IMR-90 (cell line): Measurements from ENCODE around the gene FMN2. TPM values are rescaled to one million over a fixed set of nuclear protein-coding genes. Genes with fewer than 3 reads are reported as not detected.

ENCODE experiments used
- ATAC-seq: fragments of 200-7000 bp; cut with Tn5 transposase; 2 replicates; pipeline ENCODE4 v1.9.1; 2020; ENCODE audit warnings: low read depth, mild to moderate bottlenecking, moderate library complexity
- BruUV-seq: library from RNA; stranded (reverse); fragments of 400-500 nt; replicated peaks from 2 replicates; lab custom pipeline; 2021; lab: Mats Ljungman, UMichigan
- CTCF ChIA-PET: fragments of 300-600 bp; formaldehyde crosslinking; extraction: SDS; loops from one replicate; lab custom pipeline; 2021; ENCODE audit warnings: antibody characterized with exemption; lab: Yijun Ruan, JAX
- POLR2A ChIA-PET: fragments of 300-600 bp; sonication (Branson Sonifier 250); formaldehyde crosslinking; loops from one replicate; lab custom pipeline; 2022; ENCODE audit warnings: antibody characterized with exemption; ENCODE audit not compliant: unreplicated experiment; lab: Charles Lee
- DNase-seq: peaks from one replicate; pipeline ENCODE4 v3.0.0; 2013
- H2AFZ ChIP-seq: replicated peaks from 2 replicates; pipeline ENCODE3; 2013; ENCODE audit warnings: low read length, mild to moderate bottlenecking; ENCODE audit not compliant: poor library complexity
- H2AK5ac ChIP-seq: 2 replicates; pipeline ENCODE4 v1.6.1; 2013; ENCODE audit warnings: low read depth, low read length, inconsistent platforms
- H2AK9ac ChIP-seq: replicated peaks from 2 replicates; pipeline ENCODE3; 2013; ENCODE audit warnings: mild to moderate bottlenecking, low read depth, low read length, moderate library complexity; ENCODE audit not compliant: poor library complexity
- H2BK120ac ChIP-seq: 2 replicates; pipeline ENCODE4 v1.6.1; 2013; ENCODE audit warnings: low read depth, low read length, inconsistent platforms
- H2BK15ac ChIP-seq: 3 replicates; pipeline ENCODE4 v1.6.1; 2013; ENCODE audit warnings: low read depth, low read length, inconsistent platforms
- H2BK20ac ChIP-seq: 2 replicates; pipeline ENCODE4 v1.6.1; 2013; ENCODE audit warnings: low read depth, mild to moderate bottlenecking, inconsistent platforms, low read length, moderate library complexity
- H2BK5ac ChIP-seq: 2 replicates; pipeline ENCODE4 v1.6.1; 2013; ENCODE audit warnings: mild to moderate bottlenecking, low read depth, low read length, inconsistent platforms; ENCODE audit not compliant: poor library complexity, severe bottlenecking
- H3K14ac ChIP-seq: replicated peaks from 2 replicates; pipeline ENCODE4 v1.6.1; 2013; ENCODE audit warnings: low read depth, low read length, inconsistent platforms
- H3K18ac ChIP-seq: 2 replicates; pipeline ENCODE4 v1.6.1; 2013; ENCODE audit warnings: low read depth, low read length, control low read depth
- H3K23ac ChIP-seq: 2 replicates; pipeline ENCODE4 v1.6.1; 2013; ENCODE audit warnings: low read depth, low read length, inconsistent platforms
- H3K27ac ChIP-seq: 2 replicates; pipeline ENCODE4 v1.5.1; 2013; ENCODE audit warnings: mild to moderate bottlenecking, control low read depth, low read length; ENCODE audit not compliant: insufficient read depth
- H3K27me3 ChIP-seq: 2 replicates; pipeline ENCODE4 v1.6.1; 2013; ENCODE audit warnings: low read length; ENCODE audit not compliant: control insufficient read depth, insufficient read depth
- H3K36me3 ChIP-seq: 2 replicates; pipeline ENCODE4 v1.6.1; 2013; ENCODE audit warnings: low read length, mixed read lengths; ENCODE audit not compliant: control insufficient read depth, insufficient read depth
- H3K4ac ChIP-seq: 2 replicates; pipeline ENCODE4 v1.6.1; 2013; ENCODE audit warnings: low read depth, low read length, inconsistent platforms
- H3K4me1 ChIP-seq: 2 replicates; pipeline ENCODE4 v1.6.1; 2013; ENCODE audit warnings: low read length, mixed read lengths; ENCODE audit not compliant: control insufficient read depth, insufficient read depth
- H3K4me2 ChIP-seq: 2 replicates; pipeline ENCODE4 v1.6.1; 2013; ENCODE audit warnings: low read depth, mild to moderate bottlenecking, control low read depth, low read length, moderate library complexity
- H3K4me3 ChIP-seq: 2 replicates; pipeline ENCODE4 v1.5.1; 2013; ENCODE audit warnings: low read depth, mild to moderate bottlenecking, control low read depth, low read length, moderate library complexity; ENCODE audit not compliant: insufficient read depth
- H3K56ac ChIP-seq: 2 replicates; pipeline ENCODE4 v1.6.1; 2013; ENCODE audit warnings: low read length, inconsistent platforms; ENCODE audit not compliant: insufficient read depth; ENCODE audit errors: extremely low read depth
- H3K79me1 ChIP-seq, 2 experiments: 2 replicates each; pipeline ENCODE4 v1.6.1; 2013; ENCODE audit warnings: low read length in 2 of 2, inconsistent platforms in 1 of 2, low read depth in 1 of 2
- H3K9ac ChIP-seq: 2 replicates; pipeline ENCODE4 v1.6.1; 2013; ENCODE audit warnings: low read depth, low read length, control low read depth
- H3K9me1 ChIP-seq: 2 replicates; pipeline ENCODE4 v1.6.1; 2013; ENCODE audit warnings: low read length, inconsistent platforms; ENCODE audit not compliant: insufficient read depth
- H3K9me3 ChIP-seq: 2 replicates; pipeline ENCODE4 v1.6.1; 2013; ENCODE audit warnings: low read length; ENCODE audit not compliant: control insufficient read depth, insufficient read depth
- H4K20me1 ChIP-seq: 2 replicates; pipeline ENCODE4 v1.6.1; 2013; ENCODE audit warnings: low read length, inconsistent platforms; ENCODE audit not compliant: insufficient read depth
- H4K5ac ChIP-seq: 2 replicates; pipeline ENCODE4 v1.6.1; 2013; ENCODE audit warnings: mild to moderate bottlenecking, low read depth, low read length, control low read depth
- H4K8ac ChIP-seq, 2 experiments: 2 replicates each; pipeline ENCODE4 v1.6.1; 2013; ENCODE audit warnings: low read depth in 2 of 2, low read length in 2 of 2, control low read depth in 1 of 2, inconsistent platforms in 1 of 2
- H4K91ac ChIP-seq: 2 replicates; pipeline ENCODE4 v1.6.1; 2013; ENCODE audit warnings: low read depth, low read length, inconsistent platforms; ENCODE audit not compliant: insufficient read depth
- BHLHE40 ChIP-seq: fragments of 150-350 bp; IDR thresholded peaks from 2 replicates; pipeline ENCODE4 v1.6.1; 2016; ENCODE audit warnings: mild to moderate bottlenecking, low read depth, low read length
- CEBPB ChIP-seq: IDR thresholded peaks from 2 replicates; pipeline ENCODE4 v1.6.1; 2012; ENCODE audit warnings: low read depth, low read length, improper control_type of control experiment
- CHD1 ChIP-seq: IDR thresholded peaks from 2 replicates; pipeline ENCODE4 v1.6.1; 2012; ENCODE audit warnings: low read depth, low read length, improper control_type of control experiment
- FOS ChIP-seq: fragments of 150-350 bp; IDR thresholded peaks from 2 replicates; pipeline ENCODE4 v1.6.1; 2016; ENCODE audit warnings: low read depth, low read length
- MAFK ChIP-seq: IDR thresholded peaks from 2 replicates; pipeline ENCODE4 v1.6.1; 2012; ENCODE audit warnings: low read depth, low read length, improper control_type of control experiment
- MAZ ChIP-seq: IDR thresholded peaks from 2 replicates; pipeline ENCODE4 v1.6.1; 2012; ENCODE audit warnings: low read depth, mild to moderate bottlenecking, low read length, improper control_type of control experiment, moderate library complexity, borderline replicate concordance
- MXI1 ChIP-seq: IDR thresholded peaks from 2 replicates; pipeline ENCODE4 v1.6.1; 2012; ENCODE audit warnings: low read depth, mild to moderate bottlenecking, low read length, moderate library complexity, borderline replicate concordance
- NFE2L2 ChIP-seq: fragments of 150-350 bp; IDR thresholded peaks from 2 replicates; pipeline ENCODE4 v1.6.1; 2016; ENCODE audit warnings: low read depth, mild to moderate bottlenecking, low read length
- POLR2A ChIP-seq: IDR thresholded peaks from 2 replicates; pipeline ENCODE4 v1.6.1; 2012; ENCODE audit warnings: mild to moderate bottlenecking, low read depth, low read length
- RAD21 ChIP-seq: IDR thresholded peaks from 2 replicates; pipeline ENCODE4 v1.6.1; 2012; ENCODE audit warnings: low read length, improper control_type of control experiment
- RCOR1 ChIP-seq: IDR thresholded peaks from 2 replicates; pipeline ENCODE4 v1.6.1; 2012; ENCODE audit warnings: mild to moderate bottlenecking, low read length, improper control_type of control experiment; ENCODE audit not compliant: insufficient replicate concordance
- RFX5 ChIP-seq: IDR thresholded peaks from 2 replicates; pipeline ENCODE4 v1.8.0; 2012; ENCODE audit warnings: low read depth, mild to moderate bottlenecking, low read length, moderate library complexity
- SMC3 ChIP-seq: fragments of 150-350 bp; IDR thresholded peaks from 2 replicates; pipeline ENCODE4 v1.6.1; 2016; ENCODE audit warnings: low read depth, mild to moderate bottlenecking, antibody characterized with exemption, low read length, moderate library complexity
- WGBS, 2 experiments: methylation state at CpG; one replicate each; pipeline versions ENCODE4 v1.1.5 to v1.1.7; 2013; ENCODE audit warnings: missing lambda C conversion rate in 2 of 2; ENCODE audit not compliant: insufficient read length in 1 of 2; ENCODE audit errors: extremely low coverage in 2 of 2; 5-methylcytosine and 5-hydroxymethylcytosine counted together
- dilution Hi-C: fragments of 300-500 bp; cut with HindIII; formaldehyde crosslinking; loops from one replicate; pipeline ENCODE4 v1.14.3; 2018; ENCODE audit warnings: low sequenced_read_pairs; ENCODE audit not compliant: unreplicated experiment
- in situ Hi-C: fragments of 300-500 bp; cut with MboI; formaldehyde crosslinking; loops from 3 replicates; pipeline ENCODE4 v1.14.3; 2019; ENCODE audit warnings: low sequenced_read_pairs, inconsistent platforms, mixed read lengths
- intact Hi-C: fragments of 100-400 bp; cut with micrococcal nuclease; formaldehyde crosslinking; loops from 2 replicates; pipeline ENCODE4 v1.10.0; 2022
- polyA plus RNA-seq, 3 experiments: library from polyadenylated mRNA; depleted of rRNA; stranded (reverse); fragments of >200 nt; gene quantifications; 2 replicates each; pipeline ENCODE4 v1.2.3, GENCODE V29; 2012; ENCODE audit warnings: low replicate concordance in 1 of 3
- total RNA-seq: library from RNA; depleted of rRNA; stranded (reverse); fragments of >200 nt; gene quantifications from 2 replicates; pipeline ENCODE4 v1.2.3, GENCODE V29; 2012
- TF ChIP-seq, protein P1 (sequence below): fragments of 150-350 bp; IDR thresholded peaks from 2 replicates; pipeline ENCODE4 v1.6.1; 2017; ENCODE audit warnings: mild to moderate bottlenecking, antibody characterized with exemption, low read length, low read depth
- TF ChIP-seq, protein P2 (sequence below): fragments of 150-350 bp; IDR thresholded peaks from 2 replicates; pipeline ENCODE4 v1.6.1; 2016; ENCODE audit warnings: low read depth, mild to moderate bottlenecking, low read length, moderate library complexity, borderline replicate concordance
- TF ChIP-seq, protein P3 (sequence below): conservative IDR thresholded peaks from 2 replicates; pipeline ENCODE4 v1.5.1; 2012; ENCODE audit warnings: mild to moderate bottlenecking, low read depth, low read length, improper control_type of control experiment

Gene FMN2
- total and polyA plus RNA-seq, 2 of the 4 experiments (the other 2 are of a cell fraction), result 29.0 to 35.8 TPM

DNA sequence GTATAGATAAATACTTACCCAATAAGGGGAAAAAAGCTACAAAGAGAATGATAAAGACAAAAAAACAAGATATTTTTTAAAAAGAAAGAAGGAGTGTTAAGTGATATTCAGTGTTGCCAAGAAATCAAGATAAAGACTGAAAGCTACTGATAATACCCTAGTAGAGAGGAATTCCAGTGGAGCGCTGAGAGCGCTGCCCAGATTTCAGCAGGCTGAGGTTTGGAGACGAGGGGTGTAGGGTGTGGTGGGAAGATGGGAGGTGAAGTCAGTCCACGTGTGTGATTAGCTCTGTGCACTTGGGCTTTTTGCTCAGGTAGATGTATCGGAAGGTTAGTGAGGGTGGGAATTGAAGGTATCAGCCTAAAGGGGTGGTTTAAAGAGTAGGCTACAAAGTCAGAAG is 47.8 kb downstream of the FMN2 start:
- peaks cover 17 to 53% of the 10 kb centered on the region in 2 experiments for H3K79me1 ChIP-seq
- H3K36me3 ChIP-seq, result peaks cover 2% of the 10 kb centered on the region
- no peak overlapping the region for H3K9ac ChIP-seq
- no peak overlapping the region for H3K18ac ChIP-seq
- intact Hi-C loops (no loop called here), in situ Hi-C loops (no loop called here), dilution Hi-C loops (no loop called here)
- no peak overlapping the region for H2AFZ ChIP-seq
- no peak overlapping the region for H2AK5ac ChIP-seq
- no peak overlapping the region for H3K56ac ChIP-seq
- H3K9me3 ChIP-seq, result no peaks in the 10 kb centered on the region
- H2BK20ac ChIP-seq, result no peak overlapping the region
- peaks cover 3% of the 10 kb centered on the region for H3K4me1 ChIP-seq
- H4K8ac ChIP-seq, result no peak overlapping the region
- no peak overlapping the region for H3K4me2 ChIP-seq
- H2BK120ac ChIP-seq, result no peak overlapping the region
- POLR2A ChIA-PET, result no interaction called here
- H3K27ac ChIP-seq, result no peak overlapping the region
- no peak for TF ChIP-seq RAD21
- no peak for TF ChIP-seq MXI1
- TF ChIP-seq MAZ, result no peak
- TF ChIP-seq, protein P1, sequence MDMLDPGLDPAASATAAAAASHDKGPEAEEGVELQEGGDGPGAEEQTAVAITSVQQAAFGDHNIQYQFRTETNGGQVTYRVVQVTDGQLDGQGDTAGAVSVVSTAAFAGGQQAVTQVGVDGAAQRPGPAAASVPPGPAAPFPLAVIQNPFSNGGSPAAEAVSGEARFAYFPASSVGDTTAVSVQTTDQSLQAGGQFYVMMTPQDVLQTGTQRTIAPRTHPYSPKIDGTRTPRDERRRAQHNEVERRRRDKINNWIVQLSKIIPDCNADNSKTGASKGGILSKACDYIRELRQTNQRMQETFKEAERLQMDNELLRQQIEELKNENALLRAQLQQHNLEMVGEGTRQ, result no peak
- TF ChIP-seq, protein P2, sequence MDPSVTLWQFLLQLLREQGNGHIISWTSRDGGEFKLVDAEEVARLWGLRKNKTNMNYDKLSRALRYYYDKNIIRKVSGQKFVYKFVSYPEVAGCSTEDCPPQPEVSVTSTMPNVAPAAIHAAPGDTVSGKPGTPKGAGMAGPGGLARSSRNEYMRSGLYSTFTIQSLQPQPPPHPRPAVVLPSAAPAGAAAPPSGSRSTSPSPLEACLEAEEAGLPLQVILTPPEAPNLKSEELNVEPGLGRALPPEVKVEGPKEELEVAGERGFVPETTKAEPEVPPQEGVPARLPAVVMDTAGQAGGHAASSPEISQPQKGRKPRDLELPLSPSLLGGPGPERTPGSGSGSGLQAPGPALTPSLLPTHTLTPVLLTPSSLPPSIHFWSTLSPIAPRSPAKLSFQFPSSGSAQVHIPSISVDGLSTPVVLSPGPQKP, result no peak
- no peak for TF ChIP-seq CEBPB
- TF ChIP-seq, protein P3, sequence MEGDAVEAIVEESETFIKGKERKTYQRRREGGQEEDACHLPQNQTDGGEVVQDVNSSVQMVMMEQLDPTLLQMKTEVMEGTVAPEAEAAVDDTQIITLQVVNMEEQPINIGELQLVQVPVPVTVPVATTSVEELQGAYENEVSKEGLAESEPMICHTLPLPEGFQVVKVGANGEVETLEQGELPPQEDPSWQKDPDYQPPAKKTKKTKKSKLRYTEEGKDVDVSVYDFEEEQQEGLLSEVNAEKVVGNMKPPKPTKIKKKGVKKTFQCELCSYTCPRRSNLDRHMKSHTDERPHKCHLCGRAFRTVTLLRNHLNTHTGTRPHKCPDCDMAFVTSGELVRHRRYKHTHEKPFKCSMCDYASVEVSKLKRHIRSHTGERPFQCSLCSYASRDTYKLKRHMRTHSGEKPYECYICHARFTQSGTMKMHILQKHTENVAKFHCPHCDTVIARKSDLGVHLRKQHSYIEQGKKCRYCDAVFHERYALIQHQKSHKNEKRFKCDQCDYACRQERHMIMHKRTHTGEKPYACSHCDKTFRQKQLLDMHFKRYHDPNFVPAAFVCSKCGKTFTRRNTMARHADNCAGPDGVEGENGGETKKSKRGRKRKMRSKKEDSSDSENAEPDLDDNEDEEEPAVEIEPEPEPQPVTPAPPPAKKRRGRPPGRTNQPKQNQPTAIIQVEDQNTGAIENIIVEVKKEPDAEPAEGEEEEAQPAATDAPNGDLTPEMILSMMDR, result no peak
- TF ChIP-seq BHLHE40, result no peak
- no peak for TF ChIP-seq POLR2A
- TF ChIP-seq MAFK, result no peak
- TF ChIP-seq RFX5, result no peak
- no peak for TF ChIP-seq NFE2L2
- TF ChIP-seq SMC3, result no peak
- no peak for TF ChIP-seq FOS
- TF ChIP-seq CHD1, result no peak
- no peak for TF ChIP-seq RCOR1
- H2BK5ac ChIP-seq, result no peak overlapping the region
- peaks cover 3% of the 10 kb centered on the region; the same call in 1 of the 2 replicates for H4K20me1 ChIP-seq
- H3K23ac ChIP-seq, result no peak overlapping the region
- H3K14ac ChIP-seq, result no peak overlapping the region
- CTCF ChIA-PET, result interaction anchor here (0.9 to 1.0 kb wide), 2 partner anchors 9 to 11 kb away, joined by 3 to 4 read pairs; no protein-coding TSS in a partner anchor
- H2BK15ac ChIP-seq, result no peak overlapping the region
- H3K27me3 ChIP-seq, result no peaks in the 10 kb centered on the region
- ATAC-seq, result no peak
- H2AK9ac ChIP-seq, result no peak overlapping the region
- H4K5ac ChIP-seq, result no peak overlapping the region
- no TSS peak for BruUV-seq
- H3K4me3 ChIP-seq, result no peak overlapping the region
- H3K4ac ChIP-seq, result no peak overlapping the region
- WGBS, 2 experiments, result 73% methylated on average over 5 of the region's 5 CpGs; no CpG with 5 or more reads in 1 of the 2 experiments
- H4K91ac ChIP-seq, result no peak overlapping the region
- DNase-seq, result no peak
- peaks cover 12% of the 10 kb centered on the region for H3K9me1 ChIP-seq
